HCT116 (cell line): Measurements from ENCODE around the gene GNAI2. TPM values are rescaled to one million over a fixed set of nuclear protein-coding genes. Genes with fewer than 3 reads are reported as not detected.

Source experiments
- ATAC-seq: fragments of 200-7000 bp; cut with Tn5 transposase; 2 replicates; pipeline ENCODE4 v1.9.1; 2020; ENCODE audit warnings: mild to moderate bottlenecking, moderate library complexity
- BruUV-seq: library from RNA; stranded (reverse); fragments of 400-500 nt; replicated peaks from 2 replicates; lab custom pipeline; 2021; lab: Mats Ljungman, UMichigan
- CTCF ChIA-PET: fragments of 300-600 bp; sonication (Branson Sonifier 250); formaldehyde crosslinking; loops from one replicate; lab custom pipeline; 2021; ENCODE audit warnings: antibody characterized with exemption; lab: Charles Lee
- POLR2A ChIA-PET: fragments of 300-600, 350-600 bp; sonication (Branson Sonifier 250); formaldehyde crosslinking; loops from one replicate; lab custom pipeline; 2021; ENCODE audit warnings: antibody characterized with exemption; lab: Charles Lee
- RAD21 ChIA-PET, 2 experiments: fragments of 300-600 bp; sonication (Branson Sonifier 250); formaldehyde crosslinking; loops; one replicate each; lab custom pipeline; 2023; ENCODE audit warnings: low total read pairs in 2 of 2; ENCODE audit not compliant: uncharacterized antibody in 2 of 2, unreplicated experiment in 2 of 2, low non-redundant PET in 1 of 2; lab: Charles Lee
- DNase-seq: peaks from one replicate; pipeline ENCODE4 v3.0.0-alpha.2; 2010; ENCODE audit warnings: low read depth, low spot score
- H2AFZ ChIP-seq: fragments of 200-600 bp; shearing (Covaris generic), sonication (generic); 2 replicates; pipeline ENCODE4 v1.6.1; 2017; ENCODE audit warnings: low read depth, mixed run types, mixed read lengths, antibody characterized with exemption, low read length; ENCODE audit not compliant: poor library complexity, severe bottlenecking
- H3K27ac ChIP-seq: 2 replicates; pipeline ENCODE4 v1.5.1; 2012; ENCODE audit warnings: low read depth, low read length
- H3K27me3 ChIP-seq: fragments of 200-600 bp; sonication (generic); 2 replicates; pipeline ENCODE4 v1.6.1; 2016; ENCODE audit warnings: mixed run types, low read length, mixed read lengths; ENCODE audit not compliant: insufficient read depth
- H3K36me3 ChIP-seq, 2 experiments: fragments of 200-500 bp in 1 of 2; fragments of 200-600 bp in 1 of 2; sonication (Bioruptor generic) in 1 of 2; sonication (generic) in 1 of 2; 2 replicates each; pipeline versions ENCODE4 v1.5.1 to v1.6.1; 2014 to 2016; ENCODE audit warnings: low read length in 2 of 2, inconsistent platforms in 1 of 2, mixed read lengths in 1 of 2, mixed run types in 1 of 2; ENCODE audit not compliant: insufficient read depth in 2 of 2, control insufficient read depth in 1 of 2
- H3K4me1 ChIP-seq, 2 experiments: fragments of 200-600 bp in 1 of 2; sonication (generic) in 1 of 2; 2 replicates each; pipeline versions ENCODE4 v1.5.1 to v1.6.1; 2012 to 2017; ENCODE audit warnings: low read length in 2 of 2, inconsistent platforms in 1 of 2, mild to moderate bottlenecking in 1 of 2, mixed read lengths in 1 of 2, mixed run types in 1 of 2, moderate library complexity in 1 of 2; ENCODE audit not compliant: insufficient read depth in 2 of 2, control insufficient read depth in 1 of 2
- H3K4me2 ChIP-seq: fragments of 200-600 bp; sonication (generic); 2 replicates; pipeline ENCODE4 v1.6.1; 2017; ENCODE audit warnings: mixed run types, low read length, mixed read lengths
- H3K4me3 ChIP-seq, 2 experiments: fragments of 200-600 bp in 1 of 2; sonication (generic) in 1 of 2; replicated peaks in 1 of 2; 2 replicates each; pipeline ENCODE4 v1.5.1; 2011 to 2016; ENCODE audit warnings: low read length in 2 of 2, control low read depth in 1 of 2, low read depth in 1 of 2, mild to moderate bottlenecking in 1 of 2, mixed read lengths in 1 of 2, mixed run types in 1 of 2
- H3K79me2 ChIP-seq: fragments of 200-600 bp; sonication (generic); 2 replicates; pipeline ENCODE4 v1.6.1; 2017; ENCODE audit warnings: mild to moderate bottlenecking, mixed run types, low read length, moderate library complexity, mixed read lengths; ENCODE audit not compliant: insufficient read depth
- H3K9ac ChIP-seq: fragments of 200-600 bp; sonication (generic); 2 replicates; pipeline ENCODE4 v1.6.1; 2016; ENCODE audit warnings: low read length, mixed read lengths
- H3K9me2 ChIP-seq: fragments of 200-600 bp; sonication (generic), shearing (Covaris generic); 2 replicates; pipeline ENCODE4 v1.6.1; 2017; ENCODE audit warnings: mixed run types, mild to moderate bottlenecking, moderate library complexity; ENCODE audit not compliant: insufficient read depth
- H3K9me3 ChIP-seq, 2 experiments: fragments of 200-500 bp in 1 of 2; fragments of 200-600 bp in 1 of 2; sonication (Bioruptor generic) in 1 of 2; sonication (generic) in 1 of 2; 2 replicates each; pipeline ENCODE4 v1.6.1; 2014 to 2017; ENCODE audit warnings: low read length in 2 of 2, mixed read lengths in 2 of 2, inconsistent platforms in 1 of 2, low read depth in 1 of 2, mild to moderate bottlenecking in 1 of 2, mixed run types in 1 of 2, moderate library complexity in 1 of 2; ENCODE audit not compliant: control insufficient read depth in 1 of 2, insufficient read depth in 1 of 2
- H4K20me1 ChIP-seq: fragments of 200-600 bp; sonication (generic), shearing (Covaris generic); 2 replicates; pipeline ENCODE4 v1.6.1; 2017; ENCODE audit warnings: mixed run types, mild to moderate bottlenecking, moderate library complexity; ENCODE audit not compliant: insufficient read depth
- EGR1 ChIP-seq: IDR thresholded peaks from 2 replicates; pipeline ENCODE4 v1.6.1; 2012; ENCODE audit warnings: low read depth
- EZH2phosphoT487 ChIP-seq: fragments of 200-600 bp; IDR thresholded peaks from 2 replicates; pipeline ENCODE4 v1.6.1; 2018; ENCODE audit warnings: antibody characterized with exemption, borderline replicate concordance
- FOSL1 ChIP-seq: IDR thresholded peaks from 2 replicates; pipeline ENCODE4 v1.6.1; 2012; ENCODE audit warnings: low read depth
- JUND ChIP-seq: IDR thresholded peaks from 2 replicates; pipeline ENCODE4 v1.6.1; 2012
- MAX ChIP-seq: IDR thresholded peaks from 2 replicates; pipeline ENCODE4 v1.6.1; 2012
- POLR2A ChIP-seq: IDR thresholded peaks from 2 replicates; pipeline ENCODE4 v1.7.0; 2011; ENCODE audit warnings: borderline replicate concordance; ENCODE audit not compliant: insufficient read depth, insufficient read length; ENCODE audit errors: extremely low read depth
- POLR2AphosphoS5 ChIP-seq: IDR thresholded peaks from 2 replicates; pipeline ENCODE4 v1.6.1; 2011; ENCODE audit warnings: mild to moderate bottlenecking, low read depth, low read length, moderate library complexity
- RAD21 ChIP-seq: IDR thresholded peaks from 2 replicates; pipeline ENCODE4 v1.6.1; 2012; ENCODE audit warnings: low read depth, mild to moderate bottlenecking
- REST ChIP-seq: IDR thresholded peaks from 2 replicates; pipeline ENCODE4 v1.6.1; 2012; ENCODE audit warnings: low read depth
- SIN3A ChIP-seq: IDR thresholded peaks from 2 replicates; pipeline ENCODE4 v1.6.1; 2012; ENCODE audit warnings: low read depth
- YY1 ChIP-seq: IDR thresholded peaks from 2 replicates; pipeline ENCODE4 v1.6.1; 2011; ENCODE audit warnings: low read length, low read depth, moderate library complexity, mild to moderate bottlenecking; ENCODE audit not compliant: insufficient replicate concordance; ENCODE audit errors: extremely low read depth
- ZFX ChIP-seq: fragments of 450-650 bp; IDR thresholded peaks from 2 replicates; pipeline ENCODE4 v1.6.1; 2017
- ZNF274 ChIP-seq: fragments of 200-500 bp; sonication (Bioruptor generic); IDR thresholded peaks from 2 replicates; pipeline ENCODE4 v1.6.1; 2014; ENCODE audit warnings: mild to moderate bottlenecking, low read depth, low read length, inconsistent platforms
- intact Hi-C: fragments of 100-400 bp; cut with micrococcal nuclease; formaldehyde crosslinking; loops from 2 replicates; pipeline ENCODE4 v1.10.0; 2022
- total RNA-seq: library from RNA; stranded (reverse); gene quantifications from one replicate; pipeline ENCODE4 v1.2.1, GENCODE V29; 2021; ENCODE audit not compliant: unreplicated experiment
- TF ChIP-seq, protein P1 (sequence below): IDR thresholded peaks from 2 replicates; pipeline ENCODE4 v1.6.1; 2011; ENCODE audit warnings: mild to moderate bottlenecking, low read length, moderate library complexity; ENCODE audit not compliant: insufficient replicate concordance; ENCODE audit errors: extremely low read depth
- TF ChIP-seq, protein P2 (sequence below): IDR thresholded peaks from 2 replicates; pipeline ENCODE4 v1.6.1; 2012
- TF ChIP-seq, protein P3 (sequence below), 3 experiments: fragments of 200-600 bp in 1 of 3; sonication (generic) in 1 of 3; IDR thresholded peaks in 2 of 3; conservative IDR thresholded peaks in 1 of 3; 2 replicates each; pipeline ENCODE4 v1.5.1; 2012 to 2017; ENCODE audit warnings: low read depth in 2 of 3, low read length in 2 of 3, antibody characterized with exemption in 1 of 3, borderline replicate concordance in 1 of 3, control low read depth in 1 of 3, mild to moderate bottlenecking in 1 of 3, mixed read lengths in 1 of 3, mixed run types in 1 of 3, moderate library complexity in 1 of 3; ENCODE audit not compliant: insufficient read depth in 1 of 3

GNAI2 gene
- total RNA-seq, 1 experiment from 2014 or later = 170 TPM

DNA sequence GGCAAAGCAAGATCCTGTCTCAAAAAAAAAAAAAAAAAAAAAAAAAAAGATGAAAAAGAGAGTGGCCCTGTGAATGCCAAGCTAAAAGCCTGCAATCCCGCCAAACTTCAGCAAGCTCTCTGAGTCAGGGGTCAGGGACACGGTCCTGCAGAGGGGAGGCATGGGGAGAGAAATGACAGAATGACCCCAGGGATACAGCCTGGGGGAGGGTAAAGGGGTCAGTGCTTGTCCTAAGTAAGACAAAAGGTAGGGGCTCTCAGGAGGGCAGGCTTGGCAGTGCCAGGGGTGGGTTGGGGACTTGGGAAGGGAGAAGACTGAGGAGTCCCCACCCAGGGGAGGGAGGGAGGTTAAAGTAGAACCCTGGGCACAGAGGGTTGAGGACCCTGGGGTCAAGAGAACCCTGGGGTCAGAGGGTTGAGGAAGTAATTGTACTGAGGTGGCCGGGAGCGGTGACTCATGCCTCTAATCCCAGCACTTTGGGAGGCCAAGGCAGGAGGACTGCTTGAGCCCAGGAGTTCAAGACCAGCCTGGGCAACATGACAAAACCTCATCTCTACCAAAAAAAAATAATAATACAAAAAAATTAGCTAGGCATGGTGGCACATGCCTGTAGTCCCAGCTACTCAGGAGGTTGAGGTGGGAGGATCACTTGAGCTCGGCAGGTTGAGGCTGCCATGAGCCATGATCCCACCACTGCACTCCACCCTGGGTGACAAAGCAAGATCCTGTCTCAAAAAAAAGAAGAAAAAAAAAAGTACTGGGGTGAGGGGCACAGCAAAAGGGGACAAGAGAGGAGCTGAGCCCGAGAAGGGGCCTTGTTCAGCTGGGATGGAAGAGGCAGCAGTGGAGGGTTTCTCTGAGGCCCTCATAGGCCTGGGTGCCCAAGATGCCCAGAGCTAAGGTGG, 27.7 kb downstream of the GNAI2 start:
- Histone ChIP-seq H3K4me2 (peak overlapping the region; percentile 80), H4K20me1 (no peaks in the 10 kb centered on the region), H3K27me3 (no peaks in the 10 kb centered on the region), H3K9me3 (no peaks in the 10 kb centered on the region), H3K9me2 (no peaks in the 10 kb centered on the region), H3K4me1 (peaks cover 66 to 95% of the 10 kb centered on the region in 2 experiments), H2AFZ (no peak overlapping the region), H3K36me3 (no peaks in the 10 kb centered on the region), H3K27ac (peak overlapping the region; percentile 86), H3K9ac (peak overlapping the region; percentile 62), H3K79me2 (no peaks in the 10 kb centered on the region), H3K4me3 (peak overlapping the region; percentile 16 to 36)
- ChIA-PET CTCF (interaction anchor here (0.6 to 2.9 kb wide), 6 partner anchors 17 to 84 kb away, joined by 3 to 23 read pairs (median 6); partner anchors contain the start of gene HYAL1), RAD21 (no interaction called here), POLR2A (interaction anchor here (0.9 to 2.5 kb wide), 5 partner anchors 16 to 35 kb away, joined by 3 to 9 read pairs (median 4); partner anchors contain the start of genes GNAI2, HYAL3, LSMEM2 and NAA80)
- ATAC-seq = no peak
- intact Hi-C loops = no loop called here
- TF ChIP-seq EGR1 (no peak), POLR2A (no peak), ZFX (no peak), SIN3A (no peak), REST (no peak), EZH2phosphoT487 (no peak), FOSL1 (no peak), POLR2AphosphoS5 (no peak), JUND (no peak), ZNF274 (no peak), RAD21 (no peak), YY1 (no peak), MAX (no peak)
- TF ChIP-seq, protein P1, sequence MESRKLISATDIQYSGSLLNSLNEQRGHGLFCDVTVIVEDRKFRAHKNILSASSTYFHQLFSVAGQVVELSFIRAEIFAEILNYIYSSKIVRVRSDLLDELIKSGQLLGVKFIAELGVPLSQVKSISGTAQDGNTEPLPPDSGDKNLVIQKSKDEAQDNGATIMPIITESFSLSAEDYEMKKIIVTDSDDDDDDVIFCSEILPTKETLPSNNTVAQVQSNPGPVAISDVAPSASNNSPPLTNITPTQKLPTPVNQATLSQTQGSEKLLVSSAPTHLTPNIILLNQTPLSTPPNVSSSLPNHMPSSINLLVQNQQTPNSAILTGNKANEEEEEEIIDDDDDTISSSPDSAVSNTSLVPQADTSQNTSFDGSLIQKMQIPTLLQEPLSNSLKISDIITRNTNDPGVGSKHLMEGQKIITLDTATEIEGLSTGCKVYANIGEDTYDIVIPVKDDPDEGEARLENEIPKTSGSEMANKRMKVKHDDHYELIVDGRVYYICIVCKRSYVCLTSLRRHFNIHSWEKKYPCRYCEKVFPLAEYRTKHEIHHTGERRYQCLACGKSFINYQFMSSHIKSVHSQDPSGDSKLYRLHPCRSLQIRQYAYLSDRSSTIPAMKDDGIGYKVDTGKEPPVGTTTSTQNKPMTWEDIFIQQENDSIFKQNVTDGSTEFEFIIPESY = no peak
- TF ChIP-seq, protein P2, sequence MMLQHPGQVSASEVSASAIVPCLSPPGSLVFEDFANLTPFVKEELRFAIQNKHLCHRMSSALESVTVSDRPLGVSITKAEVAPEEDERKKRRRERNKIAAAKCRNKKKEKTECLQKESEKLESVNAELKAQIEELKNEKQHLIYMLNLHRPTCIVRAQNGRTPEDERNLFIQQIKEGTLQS = no peak
- TF ChIP-seq, protein P3, sequence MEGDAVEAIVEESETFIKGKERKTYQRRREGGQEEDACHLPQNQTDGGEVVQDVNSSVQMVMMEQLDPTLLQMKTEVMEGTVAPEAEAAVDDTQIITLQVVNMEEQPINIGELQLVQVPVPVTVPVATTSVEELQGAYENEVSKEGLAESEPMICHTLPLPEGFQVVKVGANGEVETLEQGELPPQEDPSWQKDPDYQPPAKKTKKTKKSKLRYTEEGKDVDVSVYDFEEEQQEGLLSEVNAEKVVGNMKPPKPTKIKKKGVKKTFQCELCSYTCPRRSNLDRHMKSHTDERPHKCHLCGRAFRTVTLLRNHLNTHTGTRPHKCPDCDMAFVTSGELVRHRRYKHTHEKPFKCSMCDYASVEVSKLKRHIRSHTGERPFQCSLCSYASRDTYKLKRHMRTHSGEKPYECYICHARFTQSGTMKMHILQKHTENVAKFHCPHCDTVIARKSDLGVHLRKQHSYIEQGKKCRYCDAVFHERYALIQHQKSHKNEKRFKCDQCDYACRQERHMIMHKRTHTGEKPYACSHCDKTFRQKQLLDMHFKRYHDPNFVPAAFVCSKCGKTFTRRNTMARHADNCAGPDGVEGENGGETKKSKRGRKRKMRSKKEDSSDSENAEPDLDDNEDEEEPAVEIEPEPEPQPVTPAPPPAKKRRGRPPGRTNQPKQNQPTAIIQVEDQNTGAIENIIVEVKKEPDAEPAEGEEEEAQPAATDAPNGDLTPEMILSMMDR (IDR thresholded peaks at IDR 0.05 in 2 of 3, conservative IDR thresholded peaks at IDR 0.05 in 1 of 3; ENCODE audit: borderline replicate concordance in 1 of 3, insufficient read depth in 1 of 3, low read depth in 2 of 3, low read length in 2 of 3) = no peak
- BruUV-seq = no TSS peak
- DNase-seq = no peak
